Jurkat, Clone E6-1 (cell line): ENCODE measurements around the gene GABRG3. TPM values are rescaled to one million over a fixed set of nuclear protein-coding genes. Genes with fewer than 3 reads are reported as not detected.

Experiments used
- DNase-seq: peaks from one replicate; pipeline ENCODE4 v3.0.0-alpha.2; 2011; ENCODE audit warnings: low read depth, low spot score
- H3K4me3 ChIP-seq: 2 replicates; pipeline ENCODE4 v1.5.1; 2011; ENCODE audit warnings: mild to moderate bottlenecking, low read length, control low read depth, moderate library complexity
- polyA plus RNA-seq: library from polyadenylated mRNA; unstranded; fragments of >200 nt; gene quantifications from one replicate; pipeline ENCODE4 v1.2.1, GENCODE V29; 2012; ENCODE audit warnings: missing spikeins; ENCODE audit not compliant: insufficient read length, insufficient read depth

GABRG3 gene
- polyA plus RNA-seq, result not detected

- no peak for DNase-seq
- no peak within 1 kb of the TSS for H3K4me3 ChIP-seq
Measured at GRCh38 chr15:26970712-26971210, at the start of gene GABRG3. Gene GABRG3, plus strand, starts transcription at chr15:26971181.

GRCh38 chr15:26921433-26921832, 49.5 kb upstream of the GABRG3 start:
- H3K4me3 ChIP-seq, result no peak overlapping the region
- no peak for DNase-seq

- H3K4me3 ChIP-seq, result no peak overlapping the region
- DNase-seq, result no peak
Measured at GRCh38 chr15:26926081-26926480, 44.9 kb upstream of the GABRG3 start.

GRCh38 chr15:26928051-26928450, 42.9 kb upstream of the GABRG3 start:
- no peak for DNase-seq
- H3K4me3 ChIP-seq, result no peak overlapping the region

GRCh38 chr15:26929588-26929987, 41.4 kb upstream of the GABRG3 start:
- DNase-seq, result no peak
- H3K4me3 ChIP-seq, result no peak overlapping the region

GRCh38 chr15:26934848-26935247, 36.1 kb upstream of the GABRG3 start:
- H3K4me3 ChIP-seq, result no peak overlapping the region
- no peak for DNase-seq

- no peak for DNase-seq
- no peak overlapping the region for H3K4me3 ChIP-seq
Measured at GRCh38 chr15:26935322-26935721, 35.7 kb upstream of the GABRG3 start.

GRCh38 chr15:26936502-26936901, 34.5 kb upstream of the GABRG3 start:
- DNase-seq, result no peak
- no peak overlapping the region for H3K4me3 ChIP-seq

- DNase-seq, result no peak
- no peak overlapping the region for H3K4me3 ChIP-seq
Measured at GRCh38 chr15:26937134-26937533, 33.8 kb upstream of the GABRG3 start.

GRCh38 chr15:26939398-26939797, 31.6 kb upstream of the GABRG3 start:
- H3K4me3 ChIP-seq, result no peak overlapping the region
- DNase-seq, result no peak

GRCh38 chr15:26941489-26941888, 29.5 kb upstream of the GABRG3 start:
- DNase-seq, result no peak
- no peak overlapping the region for H3K4me3 ChIP-seq

GRCh38 chr15:26943866-26944265, 27.1 kb upstream of the GABRG3 start:
- no peak overlapping the region for H3K4me3 ChIP-seq
- no peak for DNase-seq

GRCh38 chr15:26945046-26945445, 25.9 kb upstream of the GABRG3 start:
- DNase-seq, result no peak

GRCh38 chr15:26950001-26950400, 21.0 kb upstream of the GABRG3 start:
- DNase-seq, result no peak
- no peak overlapping the region for H3K4me3 ChIP-seq

More at GRCh38 chr15:26945046-26945445, 25.9 kb upstream of the GABRG3 start:
- H3K4me3 ChIP-seq, result no peak overlapping the region

GRCh38 chr15:26954403-26954802, 16.6 kb upstream of the GABRG3 start:
- DNase-seq, result no peak

GRCh38 chr15:26967719-26968269, 3.2 kb upstream of the GABRG3 start:
- DNase-seq, result no peak
- no peak overlapping the region for H3K4me3 ChIP-seq

More at GRCh38 chr15:26954403-26954802, 16.6 kb upstream of the GABRG3 start:
- no peak overlapping the region for H3K4me3 ChIP-seq

- no peak for DNase-seq
- no peak overlapping the region for H3K4me3 ChIP-seq
Measured at GRCh38 chr15:26968806-26969205, 2.2 kb upstream of the GABRG3 start.

GRCh38 chr15:26971271-26972018, 464 bp downstream of the GABRG3 start:
- DNase-seq, result no peak
- no peak overlapping the region for H3K4me3 ChIP-seq

GRCh38 chr15:26972636-26973035, 1.7 kb downstream of the GABRG3 start:
- no peak for DNase-seq
- no peak overlapping the region for H3K4me3 ChIP-seq

- peak; percentile 64 for DNase-seq
- no peak overlapping the region for H3K4me3 ChIP-seq
Measured at GRCh38 chr15:26974120-26974780, 3.3 kb downstream of the GABRG3 start.
